Measurements from ENCODE around the gene BAX.

DNA sequence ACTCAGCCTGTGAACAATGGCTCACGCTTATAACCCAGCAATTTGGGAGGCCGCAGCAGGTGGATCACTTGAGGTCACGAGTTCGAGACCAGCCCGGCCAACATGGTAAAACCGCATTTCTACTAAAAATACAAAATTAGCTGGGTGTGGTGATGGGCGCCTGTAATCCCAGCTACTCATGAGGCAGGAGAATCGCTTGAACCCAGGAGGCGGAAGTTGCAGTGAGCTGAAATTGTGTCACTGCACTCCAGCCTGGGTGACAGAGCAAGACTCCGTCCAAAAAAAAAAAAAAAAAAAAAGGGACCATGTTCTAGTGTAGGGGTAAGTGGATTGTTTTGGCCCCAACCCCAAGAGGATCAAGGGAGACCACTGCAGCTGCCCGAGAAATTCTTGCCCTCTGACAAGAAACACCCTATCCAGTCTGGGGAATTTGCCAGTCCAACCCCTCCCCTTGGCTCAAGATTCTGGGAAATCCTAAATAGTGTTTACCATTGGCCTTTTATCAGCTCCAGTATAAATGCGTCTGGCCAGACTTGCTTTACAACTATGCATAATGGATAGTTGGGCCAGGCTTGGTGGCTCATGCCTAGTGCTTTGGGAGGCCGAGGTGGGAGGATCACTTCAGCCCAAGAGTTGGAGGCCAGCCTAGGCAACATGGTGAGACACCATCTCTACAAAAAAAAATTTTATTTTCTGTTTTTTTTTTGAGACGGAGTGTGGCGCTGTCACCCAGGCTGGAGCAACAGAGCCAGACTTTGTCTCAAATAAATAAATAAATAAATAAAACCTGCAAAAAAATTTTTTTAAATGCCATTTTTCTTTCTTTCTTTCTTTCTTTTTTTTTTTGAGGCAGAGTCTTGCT lies 26.3 kb upstream of the BAX start:
- TF ChIP-seq, protein P1, sequence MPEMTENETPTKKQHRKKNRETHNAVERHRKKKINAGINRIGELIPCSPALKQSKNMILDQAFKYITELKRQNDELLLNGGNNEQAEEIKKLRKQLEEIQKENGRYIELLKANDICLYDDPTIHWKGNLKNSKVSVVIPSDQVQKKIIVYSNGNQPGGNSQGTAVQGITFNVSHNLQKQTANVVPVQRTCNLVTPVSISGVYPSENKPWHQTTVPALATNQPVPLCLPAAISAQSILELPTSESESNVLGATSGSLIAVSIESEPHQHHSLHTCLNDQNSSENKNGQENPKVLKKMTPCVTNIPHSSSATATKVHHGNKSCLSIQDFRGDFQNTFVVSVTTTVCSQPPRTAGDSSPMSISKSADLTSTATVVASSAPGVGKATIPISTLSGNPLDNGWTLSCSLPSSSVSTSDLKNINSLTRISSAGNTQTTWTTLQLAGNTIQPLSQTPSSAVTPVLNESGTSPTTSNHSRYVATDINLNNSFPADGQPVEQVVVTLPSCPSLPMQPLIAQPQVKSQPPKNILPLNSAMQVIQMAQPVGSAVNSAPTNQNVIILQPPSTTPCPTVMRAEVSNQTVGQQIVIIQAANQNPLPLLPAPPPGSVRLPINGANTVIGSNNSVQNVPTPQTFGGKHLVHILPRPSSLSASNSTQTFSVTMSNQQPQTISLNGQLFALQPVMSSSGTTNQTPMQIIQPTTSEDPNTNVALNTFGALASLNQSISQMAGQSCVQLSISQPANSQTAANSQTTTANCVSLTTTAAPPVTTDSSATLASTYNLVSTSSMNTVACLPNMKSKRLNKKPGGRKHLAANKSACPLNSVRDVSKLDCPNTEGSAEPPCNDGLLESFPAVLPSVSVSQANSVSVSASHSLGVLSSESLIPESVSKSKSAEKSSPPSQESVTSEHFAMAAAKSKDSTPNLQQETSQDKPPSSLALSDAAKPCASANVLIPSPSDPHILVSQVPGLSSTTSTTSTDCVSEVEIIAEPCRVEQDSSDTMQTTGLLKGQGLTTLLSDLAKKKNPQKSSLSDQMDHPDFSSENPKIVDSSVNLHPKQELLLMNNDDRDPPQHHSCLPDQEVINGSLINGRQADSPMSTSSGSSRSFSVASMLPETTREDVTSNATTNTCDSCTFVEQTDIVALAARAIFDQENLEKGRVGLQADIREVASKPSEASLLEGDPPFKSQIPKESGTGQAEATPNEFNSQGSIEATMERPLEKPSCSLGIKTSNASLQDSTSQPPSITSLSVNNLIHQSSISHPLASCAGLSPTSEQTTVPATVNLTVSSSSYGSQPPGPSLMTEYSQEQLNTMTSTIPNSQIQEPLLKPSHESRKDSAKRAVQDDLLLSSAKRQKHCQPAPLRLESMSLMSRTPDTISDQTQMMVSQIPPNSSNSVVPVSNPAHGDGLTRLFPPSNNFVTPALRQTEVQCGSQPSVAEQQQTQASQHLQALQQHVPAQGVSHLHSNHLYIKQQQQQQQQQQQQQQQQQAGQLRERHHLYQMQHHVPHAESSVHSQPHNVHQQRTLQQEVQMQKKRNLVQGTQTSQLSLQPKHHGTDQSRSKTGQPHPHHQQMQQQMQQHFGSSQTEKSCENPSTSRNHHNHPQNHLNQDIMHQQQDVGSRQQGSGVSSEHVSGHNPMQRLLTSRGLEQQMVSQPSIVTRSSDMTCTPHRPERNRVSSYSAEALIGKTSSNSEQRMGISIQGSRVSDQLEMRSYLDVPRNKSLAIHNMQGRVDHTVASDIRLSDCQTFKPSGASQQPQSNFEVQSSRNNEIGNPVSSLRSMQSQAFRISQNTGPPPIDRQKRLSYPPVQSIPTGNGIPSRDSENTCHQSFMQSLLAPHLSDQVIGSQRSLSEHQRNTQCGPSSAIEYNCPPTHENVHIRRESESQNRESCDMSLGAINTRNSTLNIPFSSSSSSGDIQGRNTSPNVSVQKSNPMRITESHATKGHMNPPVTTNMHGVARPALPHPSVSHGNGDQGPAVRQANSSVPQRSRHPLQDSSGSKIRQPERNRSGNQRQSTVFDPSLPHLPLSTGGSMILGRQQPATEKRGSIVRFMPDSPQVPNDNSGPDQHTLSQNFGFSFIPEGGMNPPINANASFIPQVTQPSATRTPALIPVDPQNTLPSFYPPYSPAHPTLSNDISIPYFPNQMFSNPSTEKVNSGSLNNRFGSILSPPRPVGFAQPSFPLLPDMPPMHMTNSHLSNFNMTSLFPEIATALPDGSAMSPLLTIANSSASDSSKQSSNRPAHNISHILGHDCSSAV (CRISPR knock-in tag; IDR thresholded peaks at IDR 0.05; ENCODE audit: borderline replicate concordance) = no peak
- no peak for TF ChIP-seq TEAD2 (CRISPR knock-in tag; IDR thresholded peaks at IDR 0.05)
- TF ChIP-seq MIER2 (CRISPR knock-in tag; IDR thresholded peaks at IDR 0.05) = no peak
- TF ChIP-seq KLF16 (CRISPR knock-in tag; IDR thresholded peaks at IDR 0.05) = no peak
- TF ChIP-seq RAD51 (IDR thresholded peaks at IDR 0.05; ENCODE audit: borderline replicate concordance) = no peak
- no peak for TF ChIP-seq TAF1 (CRISPR knock-in tag; IDR thresholded peaks at IDR 0.05)
